B cell (primary cell): ENCODE measurements around the gene GPR180. TPM values are rescaled to one million over a fixed set of nuclear protein-coding genes. Genes with fewer than 3 reads are reported as not detected.

Experiments
- ATAC-seq: fragments of 200-7000 bp; cut with Tn5 transposase; one replicate; pipeline ENCODE4 v1.10.0; 2021; ENCODE audit warnings: low read depth, mild to moderate bottlenecking, moderate number of reproducible peaks, moderate library complexity
- CTCF ChIA-PET: fragments of 350-600 bp; sonication (Branson Sonifier 250); formaldehyde crosslinking; loops from one replicate; lab custom pipeline; 2021; ENCODE audit warnings: antibody characterized with exemption, inconsistent platforms; lab: Charles Lee
- POLR2A ChIA-PET: fragments of 350-600 bp; sonication (Branson Sonifier 250); formaldehyde crosslinking; loops from one replicate; lab custom pipeline; 2021; ENCODE audit warnings: antibody characterized with exemption; lab: Charles Lee
- DNase-seq: peaks from one replicate; pipeline ENCODE4 v3.0.0; 2013
- H2AFZ ChIP-seq: 2 replicates; pipeline ENCODE4 v1.6.1; 2012; ENCODE audit warnings: mild to moderate bottlenecking, low read depth, low read length; ENCODE audit not compliant: insufficient read depth, poor library complexity, severe bottlenecking
- H3K27ac ChIP-seq, 2 donors: 1 replicate in 1 of 2; 2 replicates in 1 of 2; pipeline ENCODE4 v1.5.1; 2012 to 2013; ENCODE audit warnings: low read length in 2 of 2, mild to moderate bottlenecking in 2 of 2, moderate library complexity in 1 of 2
- H3K27me3 ChIP-seq, 4 experiments: fragments of 200-600 bp in 1 of 4; sonication (generic) in 1 of 4; replicated peaks in 1 of 4; 1 replicate in 2 of 4; 2 replicates in 2 of 4; pipeline versions ENCODE4 v1.6.1 to v1.7.0; 2013 to 2016; ENCODE audit warnings: low read length in 3 of 4, mild to moderate bottlenecking in 2 of 4, mixed read lengths in 1 of 4, moderate library complexity in 1 of 4; ENCODE audit not compliant: insufficient read depth in 4 of 4, control insufficient read depth in 3 of 4; ENCODE audit errors: control extremely low read depth in 1 of 4
- H3K36me3 ChIP-seq, 2 experiments: replicated peaks in 1 of 2; 1 replicate in 1 of 2; 2 replicates in 1 of 2; pipeline versions ENCODE4 v1.6.1 to v1.7.1; 2013; ENCODE audit warnings: low read length in 1 of 2; ENCODE audit not compliant: insufficient read depth in 2 of 2, control insufficient read depth in 1 of 2; ENCODE audit errors: control extremely low read depth in 1 of 2, extremely low read depth in 1 of 2
- H3K4me1 ChIP-seq, 2 donors: fragments of 200-600 bp in 1 of 2; sonication (generic) in 1 of 2; 1 replicate in 1 of 2; 2 replicates in 1 of 2; pipeline versions ENCODE4 v1.5.1 to v1.6.1; 2013 to 2017; ENCODE audit warnings: low read length in 2 of 2; ENCODE audit not compliant: control insufficient read depth in 2 of 2, insufficient read depth in 2 of 2
- H3K4me2 ChIP-seq: replicated peaks from 2 replicates; pipeline ENCODE3; 2012; ENCODE audit warnings: mild to moderate bottlenecking, low read depth, low read length; ENCODE audit not compliant: poor library complexity, severe bottlenecking
- H3K4me3 ChIP-seq, 5 experiments: fragments of 200-600 bp in 1 of 5; sonication (generic) in 1 of 5; 1 replicate in 3 of 5; 2 replicates in 2 of 5; pipeline versions ENCODE4 v1.5.1 to v1.7.0; 2011 to 2016; ENCODE audit warnings: low read length in 4 of 5, mild to moderate bottlenecking in 4 of 5, low read depth in 2 of 5, control low read depth in 1 of 5, moderate library complexity in 1 of 5; ENCODE audit not compliant: insufficient read depth in 1 of 5; ENCODE audit errors: control extremely low read depth in 1 of 5, extremely low read depth in 1 of 5
- H3K79me2 ChIP-seq: fragments of 200-600 bp; sonication (generic); one replicate; pipeline ENCODE4 v1.6.0; 2016; ENCODE audit warnings: low read length; ENCODE audit not compliant: control insufficient read depth, insufficient read depth
- H3K9ac ChIP-seq: fragments of 200-600 bp; sonication (generic); 2 replicates; pipeline ENCODE4 v1.6.1; 2017; ENCODE audit warnings: mild to moderate bottlenecking, low read length, moderate library complexity
- H3K9me3 ChIP-seq, 3 donors: one replicate each; pipeline versions ENCODE4 v1.6.1 to v1.7.1; 2013; ENCODE audit warnings: low read length in 2 of 3; ENCODE audit not compliant: control insufficient read depth in 2 of 3, insufficient read depth in 1 of 3; ENCODE audit errors: control extremely low read depth in 1 of 3
- H4K20me1 ChIP-seq: 2 replicates; pipeline ENCODE4 v1.6.0; 2012; ENCODE audit warnings: mild to moderate bottlenecking, low read length; ENCODE audit not compliant: insufficient read depth, control insufficient read depth, poor library complexity, severe bottlenecking
- H3K27ac Mint-ChIP-seq: one replicate; pipeline ENCODE4 v1.8.0; 2021; ENCODE audit warnings: mixed read lengths
- H3K27me3 Mint-ChIP-seq: one replicate; pipeline ENCODE4 v1.8.0; 2021; ENCODE audit warnings: mixed read lengths
- H3K4me1 Mint-ChIP-seq: one replicate; pipeline ENCODE4 v1.8.0; 2021; ENCODE audit warnings: mixed read lengths
- H3K4me3 Mint-ChIP-seq: one replicate; pipeline ENCODE4 v1.8.0; 2021; ENCODE audit warnings: mixed read lengths
- H3K9me3 Mint-ChIP-seq: one replicate; pipeline ENCODE4 v1.8.0; 2022; ENCODE audit warnings: mixed read lengths; ENCODE audit not compliant: insufficient read depth
- CTCF ChIP-seq: fragments of 200-600 bp; IDR thresholded peaks from one replicate; pipeline ENCODE4 v1.8.0; 2022; ENCODE audit warnings: antibody characterized with exemption, mild to moderate bottlenecking
- EZH2 ChIP-seq: IDR thresholded peaks from 2 replicates; pipeline ENCODE4 v1.6.1; 2012; ENCODE audit warnings: borderline replicate concordance, low read depth, mild to moderate bottlenecking, moderate library complexity, low read length; ENCODE audit not compliant: insufficient read depth, poor library complexity, severe bottlenecking
- WGBS: methylation state at CpG from one replicate; pipeline ENCODE4 v1.1.5; 2013; ENCODE audit warnings: missing lambda C conversion rate; ENCODE audit not compliant: insufficient coverage; 5-methylcytosine and 5-hydroxymethylcytosine counted together
- intact Hi-C: fragments of 100-400 bp; cut with micrococcal nuclease; formaldehyde crosslinking; loops from one replicate; pipeline ENCODE4 v1.10.0; 2022
- polyA plus RNA-seq: library from polyadenylated mRNA; depleted of rRNA; stranded (reverse); fragments of >200 nt; gene quantifications from 2 replicates; pipeline ENCODE4 v1.2.3, GENCODE V29; 2012
- total RNA-seq, 2 donors: library from RNA; stranded (reverse); fragments of 120-200 nt in 1 of 2; gene quantifications; 1 replicate in 1 of 2; 2 replicates in 1 of 2; pipeline versions ENCODE4 v1.2.3 to v1.2.4, GENCODE V29; 2013 to 2022

Gene GPR180
- total and polyA plus RNA-seq, 2 donors (not counting 1 experiment from before 2014, with no cell fraction given) = 1.2 to 4.7 TPM

- Histone ChIP-seq H3K27me3 (no peaks in the 10 kb centered on the region), H3K9me3 (no peaks in the 10 kb centered on the region), H2AFZ (peak overlapping the region; percentile 27), H3K4me1 (no peaks in the 10 kb centered on the region), H3K36me3 (no peaks in the 10 kb centered on the region), H3K27ac (no peak overlapping the region), H3K79me2 (no peaks in the 10 kb centered on the region), H3K9ac (no peak overlapping the region), H3K4me2 (no peak overlapping the region), H3K4me3 (no peak overlapping the region), H4K20me1 (no peaks in the 10 kb centered on the region)
- H3K9me3 Mint-ChIP-seq = no peaks in the 10 kb centered on the region
- DNase-seq = no peak
- intact Hi-C loops = no loop called here
- TF ChIP-seq CTCF (no peak), EZH2 (no peak)
- ChIA-PET POLR2A (no interaction called here), CTCF (no interaction called here)
- peaks cover 50% of the 10 kb centered on the region for H3K27me3 Mint-ChIP-seq
- 15% methylated on average over 3 of the region's 12 CpGs for WGBS
- ATAC-seq = no peak
- no peaks in the 10 kb centered on the region for H3K4me1 Mint-ChIP-seq
- H3K27ac Mint-ChIP-seq = no peak overlapping the region
- no peak overlapping the region for H3K4me3 Mint-ChIP-seq
These were observed 60.8 kb downstream of the GPR180 start for GRCh38 chr13:94662274-94662945.

- no peaks in the 10 kb centered on the region for H3K9me3 Mint-ChIP-seq
- H3K27ac Mint-ChIP-seq = no peak overlapping the region
- H3K4me1 Mint-ChIP-seq = no peaks in the 10 kb centered on the region
- intact Hi-C loops = no loop called here
- H3K4me3 Mint-ChIP-seq = no peak overlapping the region
- Histone ChIP-seq H3K27ac (no peak overlapping the region), H2AFZ (no peak overlapping the region), H3K79me2 (no peaks in the 10 kb centered on the region), H3K9ac (no peak overlapping the region), H3K4me2 (no peak overlapping the region), H3K9me3 (peaks cover 0 to 2% (median 0%) of the 10 kb centered on the region in 3 donors), H3K27me3 (peaks cover 0 to 4% (median 0%) of the 10 kb centered on the region in 4 experiments), H4K20me1 (no peaks in the 10 kb centered on the region), H3K4me3 (no peak overlapping the region), H3K4me1 (no peaks in the 10 kb centered on the region), H3K36me3 (no peaks in the 10 kb centered on the region)
- DNase-seq (no peak), ATAC-seq (no peak)
- TF ChIP-seq EZH2 = no peak
- TF ChIP-seq CTCF = no peak
- POLR2A ChIA-PET = no interaction called here
- CTCF ChIA-PET = no interaction called here
- peaks cover 44% of the 10 kb centered on the region for H3K27me3 Mint-ChIP-seq
- WGBS = 70% methylated on average over 6 of the region's 7 CpGs
These were observed 63.2 kb downstream of the GPR180 start for GRCh38 chr13:94664889-94665288.
